ENCODE data around the gene DNER.
"Not testable (repeated sequence)": the region's sequence is repeated elsewhere in the genome, so short reads cannot be mapped to it uniquely, and the experiment has no call there.

The DNER gene

GRCh38 chr2:229714080-229714735 lies at the start of gene DNER:
Gene DNER (minus strand): TSS chr2:229714555. CDS start chr2:229714423, 132 bp downstream.
- DNase-seq (ENCODE audit: low read depth, low spot score) = no peak

GRCh38 chr2:229761663-229762062 lies 47.3 kb upstream of the DNER start:
- DNase-seq (ENCODE audit: low read depth, low spot score) = no peak

- DNase-seq (ENCODE audit: low read depth, low spot score) = not testable (repeated sequence)
These were observed 43.1 kb upstream of the DNER start for GRCh38 chr2:229757462-229757861.

- DNase-seq (ENCODE audit: low read depth, low spot score) = no peak
These were observed 38.8 kb upstream of the DNER start for GRCh38 chr2:229752970-229753729.

- DNase-seq (ENCODE audit: low read depth, low spot score) = no peak
These were observed 35.4 kb upstream of the DNER start for GRCh38 chr2:229749779-229750178.

- no peak for DNase-seq (ENCODE audit: low read depth, low spot score)
These were observed 34.6 kb upstream of the DNER start for GRCh38 chr2:229748950-229749349.

GRCh38 chr2:229742691-229743090 lies 28.3 kb upstream of the DNER start:
- DNase-seq (ENCODE audit: low read depth, low spot score) = not testable (repeated sequence)

GRCh38 chr2:229740279-229740678 lies 25.9 kb upstream of the DNER start:
- DNase-seq (ENCODE audit: low read depth, low spot score) = no peak

GRCh38 chr2:229738024-229738625 lies 23.8 kb upstream of the DNER start:
- DNase-seq (ENCODE audit: low read depth, low spot score) = no peak

GRCh38 chr2:229734410-229734809 lies 20.1 kb upstream of the DNER start:
- no peak for DNase-seq (ENCODE audit: low read depth, low spot score)

- DNase-seq (ENCODE audit: low read depth, low spot score) = no peak
These were observed 19.4 kb upstream of the DNER start for GRCh38 chr2:229733611-229734245.

- DNase-seq (ENCODE audit: low read depth, low spot score) = no peak
These were observed 18.5 kb upstream of the DNER start for GRCh38 chr2:229732897-229733296.

GRCh38 chr2:229731916-229732315 lies 17.6 kb upstream of the DNER start:
- DNase-seq (ENCODE audit: low read depth, low spot score) = no peak

- no peak for DNase-seq (ENCODE audit: low read depth, low spot score)
These were observed 17.0 kb upstream of the DNER start for GRCh38 chr2:229731363-229731762.

- no peak for DNase-seq (ENCODE audit: low read depth, low spot score)
These were observed 14.0 kb upstream of the DNER start for GRCh38 chr2:229728370-229728769.

- no peak for DNase-seq (ENCODE audit: low read depth, low spot score)
These were observed 12.3 kb upstream of the DNER start for GRCh38 chr2:229726643-229727042.

- no peak for DNase-seq (ENCODE audit: low read depth, low spot score)
These were observed 11.6 kb upstream of the DNER start for GRCh38 chr2:229725716-229726574.

GRCh38 chr2:229723192-229723591 lies 8.8 kb upstream of the DNER start:
- DNase-seq (ENCODE audit: low read depth, low spot score) = not testable (repeated sequence)

- no peak for DNase-seq (ENCODE audit: low read depth, low spot score)
These were observed 5.7 kb upstream of the DNER start for GRCh38 chr2:229719926-229720647.

- DNase-seq (ENCODE audit: low read depth, low spot score) = no peak
These were observed 3.7 kb upstream of the DNER start for GRCh38 chr2:229718057-229718456.
